ENCODE results near the gene IFITM10.

IFITM10 gene

GRCh38 chr11:1733009-1733715 is 17.2 kb downstream of the IFITM10 start (continued):
- TF ChIP-seq CREB5 (CRISPR knock-in tag; IDR thresholded peaks at IDR 0.05; ENCODE audit: low read depth) (no peak), RARB (CRISPR knock-in tag; IDR thresholded peaks at IDR 0.05) (no peak), CSRNP3 (CRISPR knock-in tag; IDR thresholded peaks at IDR 0.05) (no peak), ARNTL (CRISPR knock-in tag; IDR thresholded peaks at IDR 0.05; ENCODE audit: borderline replicate concordance, low read depth) (no peak), PATZ1 (CRISPR knock-in tag; IDR thresholded peaks at IDR 0.05; ENCODE audit: borderline replicate concordance) (no peak), ZC3H10 (CRISPR knock-in tag; IDR thresholded peaks at IDR 0.05) (no peak), ZFP3 (CRISPR knock-in tag; IDR thresholded peaks at IDR 0.05) (no peak)

GRCh38 chr11:1732418-1733008 is 17.9 kb downstream of the IFITM10 start:
- ATAC-seq: no peak
- TF ChIP-seq ZNF70 (CRISPR knock-in tag; IDR thresholded peaks at IDR 0.05): no peak
- TF ChIP-seq ZNF8 (CRISPR knock-in tag; IDR thresholded peaks at IDR 0.05): no peak
- no peak for TF ChIP-seq CSDC2 (CRISPR knock-in tag; IDR thresholded peaks at IDR 0.05)
- TF ChIP-seq CREB5 (CRISPR knock-in tag; IDR thresholded peaks at IDR 0.05; ENCODE audit: low read depth): no peak
- no peak for TF ChIP-seq POU6F1 (CRISPR knock-in tag; IDR thresholded peaks at IDR 0.05; ENCODE audit: borderline replicate concordance, low read depth)
- no peak for TF ChIP-seq ISL1 (CRISPR knock-in tag; IDR thresholded peaks at IDR 0.05)
- TF ChIP-seq TCF4 (CRISPR knock-in tag; IDR thresholded peaks at IDR 0.05; ENCODE audit: borderline replicate concordance): no peak
- no peak for TF ChIP-seq GLIS3 (CRISPR knock-in tag; IDR thresholded peaks at IDR 0.05)
- TF ChIP-seq ZFP3 (CRISPR knock-in tag; IDR thresholded peaks at IDR 0.05): no peak
- TF ChIP-seq TSHZ2 (CRISPR knock-in tag; IDR thresholded peaks at IDR 0.05): no peak
- no peak for TF ChIP-seq ESRRG (CRISPR knock-in tag; IDR thresholded peaks at IDR 0.05)
- no peak for TF ChIP-seq RARB (CRISPR knock-in tag; IDR thresholded peaks at IDR 0.05)

GRCh38 chr11:1731451-1732059 is 18.8 kb downstream of the IFITM10 start:
- TF ChIP-seq CSDC2 (CRISPR knock-in tag; IDR thresholded peaks at IDR 0.05) (no peak), CSRNP3 (CRISPR knock-in tag; IDR thresholded peaks at IDR 0.05) (no peak), ZFP3 (CRISPR knock-in tag; IDR thresholded peaks at IDR 0.05) (no peak), TSHZ2 (CRISPR knock-in tag; IDR thresholded peaks at IDR 0.05) (no peak), GLIS3 (CRISPR knock-in tag; IDR thresholded peaks at IDR 0.05) (no peak), TCF4 (CRISPR knock-in tag; IDR thresholded peaks at IDR 0.05; ENCODE audit: borderline replicate concordance) (no peak), TOX (CRISPR knock-in tag; IDR thresholded peaks at IDR 0.05; ENCODE audit: borderline replicate concordance) (no peak), POU6F1 (CRISPR knock-in tag; IDR thresholded peaks at IDR 0.05; ENCODE audit: borderline replicate concordance, low read depth) (no peak)
- ATAC-seq: no peak
